OCI-M1 (cell line): ENCODE results near the gene GNAS-AS1.
A peak's percentile ranks its signal among the peaks of the same experiment; 100 is the strongest.

ENCODE experiments used
- DNase-seq: peaks from one replicate; lab custom pipeline; 2025; lab: John Stamatoyannopoulos, UW

GNAS-AS1 gene

DNA sequence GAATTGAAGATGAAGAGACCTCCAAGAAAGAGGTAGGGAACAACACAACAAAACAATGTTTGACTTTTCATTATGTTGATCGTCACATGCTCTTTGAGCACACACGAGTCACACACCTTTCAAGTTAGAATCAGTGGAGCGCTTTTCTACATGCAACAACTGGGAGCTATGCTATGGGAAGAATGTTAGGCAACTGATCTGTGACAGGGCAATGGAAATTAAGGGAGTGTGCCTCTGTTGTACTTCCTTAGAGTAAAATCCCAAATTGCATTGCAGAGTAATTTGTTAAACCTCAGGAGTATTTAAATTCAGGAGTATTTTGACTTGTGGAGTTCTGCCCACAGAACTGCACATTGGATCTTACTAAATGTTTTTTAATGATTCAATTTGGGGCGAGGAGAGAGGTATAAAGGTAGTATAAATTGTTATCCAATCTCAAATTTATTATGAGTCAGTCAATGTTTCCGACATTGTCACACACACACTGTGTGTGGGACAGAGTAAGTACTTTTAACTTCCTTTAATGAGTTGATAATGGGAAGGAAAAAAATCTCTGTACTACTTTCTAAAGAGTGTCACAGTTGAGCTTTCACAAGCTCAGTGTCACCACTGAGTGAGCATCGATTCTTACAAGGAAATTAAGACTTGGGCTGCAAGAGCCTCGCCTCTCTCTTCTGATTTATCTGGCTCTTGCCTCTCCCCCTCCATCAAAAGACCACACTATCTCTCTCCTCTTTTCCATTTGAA lies 12.5 kb upstream of the GNAS-AS1 start:
- DNase-seq, result no peak

- DNase-seq, result no peak
Observed at GRCh38 chr20:58855506-58856389, 5.0 kb upstream of the GNAS-AS1 start.

DNA sequence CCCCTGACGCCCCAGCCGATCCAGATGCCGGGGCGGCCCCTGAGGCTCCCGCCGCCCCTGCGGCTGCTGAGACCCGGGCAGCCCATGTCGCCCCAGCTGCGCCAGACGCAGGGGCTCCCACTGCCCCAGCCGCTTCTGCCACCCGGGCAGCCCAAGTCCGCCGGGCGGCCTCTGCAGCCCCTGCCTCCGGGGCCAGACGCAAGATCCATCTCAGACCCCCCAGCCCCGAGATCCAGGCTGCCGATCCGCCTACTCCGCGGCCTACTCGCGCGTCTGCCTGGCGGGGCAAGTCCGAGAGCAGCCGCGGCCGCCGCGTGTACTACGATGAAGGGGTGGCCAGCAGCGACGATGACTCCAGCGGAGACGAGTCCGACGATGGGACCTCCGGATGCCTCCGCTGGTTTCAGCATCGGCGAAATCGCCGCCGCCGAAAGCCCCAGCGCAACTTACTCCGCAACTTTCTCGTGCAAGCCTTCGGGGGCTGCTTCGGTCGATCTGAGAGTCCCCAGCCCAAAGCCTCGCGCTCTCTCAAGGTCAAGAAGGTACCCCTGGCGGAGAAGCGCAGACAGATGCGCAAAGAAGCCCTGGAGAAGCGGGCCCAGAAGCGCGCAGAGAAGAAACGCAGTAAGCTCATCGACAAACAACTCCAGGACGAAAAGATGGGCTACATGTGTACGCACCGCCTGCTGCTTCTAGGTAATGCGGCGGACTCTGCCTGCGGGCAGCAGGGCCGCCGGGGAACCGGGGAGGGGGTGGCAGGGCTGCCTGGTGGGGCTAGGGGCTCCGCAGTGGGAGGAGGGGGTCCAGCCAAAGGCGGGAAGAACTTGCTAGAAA lies 4.2 kb upstream of the GNAS-AS1 start:
- no peak for DNase-seq

GRCh38 chr20:58853976-58854637 lies 3.4 kb upstream of the GNAS-AS1 start:
- no peak for DNase-seq

DNA sequence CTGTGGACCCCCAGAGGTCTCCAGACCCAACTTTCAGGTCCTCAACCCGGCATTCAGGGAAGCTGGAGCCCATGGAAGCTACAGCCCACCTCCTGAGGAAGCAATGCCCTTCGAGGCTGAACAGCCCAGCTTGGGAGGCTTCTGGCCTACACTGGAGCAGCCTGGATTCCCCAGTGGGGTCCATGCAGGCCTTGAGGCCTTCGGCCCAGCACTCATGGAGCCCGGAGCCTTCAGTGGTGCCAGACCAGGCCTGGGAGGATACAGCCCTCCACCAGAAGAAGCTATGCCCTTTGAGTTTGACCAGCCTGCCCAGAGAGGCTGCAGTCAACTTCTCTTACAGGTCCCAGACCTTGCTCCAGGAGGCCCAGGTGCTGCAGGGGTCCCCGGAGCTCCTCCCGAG lies 2.8 kb upstream of the GNAS-AS1 start:
- no peak for DNase-seq

DNA sequence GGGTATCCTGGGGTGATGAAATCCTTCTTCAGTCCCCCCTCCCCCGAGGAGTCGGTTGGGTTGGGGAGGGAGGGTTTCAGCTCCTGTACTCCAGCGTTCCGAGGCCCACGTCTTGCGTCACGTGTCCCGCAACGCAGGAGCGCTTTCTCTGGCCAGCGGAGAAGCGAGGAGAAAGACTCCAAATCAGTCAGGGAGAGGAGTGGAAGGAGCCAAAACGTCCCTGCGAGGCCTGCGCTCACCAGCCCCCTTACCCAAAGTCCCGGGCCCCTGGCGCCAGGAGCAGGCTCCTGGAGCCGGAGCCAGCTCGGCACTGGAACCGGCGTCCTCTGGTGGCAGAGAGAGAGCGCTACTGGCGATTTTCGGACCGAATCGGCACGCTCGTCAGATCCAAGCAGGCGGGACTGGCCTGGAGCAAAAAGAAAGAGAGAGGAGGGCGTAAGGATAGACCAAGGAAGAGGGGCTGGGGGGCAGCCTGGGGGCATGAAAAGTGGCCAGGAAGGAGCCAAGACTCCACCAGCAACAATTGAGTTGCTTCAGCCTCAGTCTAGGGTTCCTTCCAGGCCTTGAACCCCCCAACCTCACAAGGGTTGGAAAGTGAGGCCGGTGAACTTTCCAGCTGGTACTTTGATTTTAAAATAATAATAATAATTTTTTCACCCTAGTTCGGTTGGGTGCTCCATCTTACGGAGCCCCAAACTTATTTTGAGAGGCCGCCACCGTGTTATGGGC lies 2.0 kb upstream of the GNAS-AS1 start, which contains the start of gene GNAS:
GNAS (plus strand) TSS at position 174 of the 729 bp plus-strand sequence.
- DNase-seq, result peak; percentile 77

- DNase-seq, result no peak
Observed at GRCh38 chr20:58851969-58852458, 1.3 kb upstream of the GNAS-AS1 start.

DNA sequence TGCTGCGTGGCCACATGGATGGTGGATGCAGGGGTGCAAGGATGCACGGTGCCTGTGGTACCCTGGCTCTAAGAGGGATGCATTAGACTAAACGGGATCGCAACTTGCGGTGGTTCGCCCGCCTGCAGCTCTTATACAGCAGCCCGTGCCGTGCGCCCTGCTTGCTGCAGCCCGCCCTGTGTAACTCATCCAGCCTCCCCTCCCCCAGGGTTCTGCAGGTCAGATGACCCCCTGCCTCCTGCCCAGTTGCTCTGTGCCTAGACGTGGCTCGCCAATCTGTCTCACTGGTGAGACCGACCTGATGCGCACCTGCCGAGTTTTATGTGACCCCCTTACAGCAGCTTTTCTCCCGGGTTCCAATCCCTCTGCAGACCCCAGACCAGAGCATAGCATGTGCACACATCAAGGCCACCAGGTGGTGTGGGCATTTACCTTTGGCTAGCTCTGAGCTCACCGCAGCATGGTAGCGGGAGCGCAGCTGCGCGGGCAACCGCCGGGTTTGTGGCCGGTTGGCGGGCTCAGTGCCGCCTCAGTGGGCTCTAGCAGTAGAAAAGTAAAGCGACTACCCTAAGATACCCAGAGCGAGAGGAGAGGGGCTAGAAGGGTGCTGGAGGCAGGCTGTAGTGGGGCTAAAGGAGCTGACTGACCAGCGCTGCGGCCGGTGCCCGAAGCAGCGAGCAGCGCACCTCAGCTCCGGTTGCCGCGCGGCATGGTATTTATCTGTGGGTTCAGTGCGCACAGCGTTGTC lies 693 bp upstream of the GNAS-AS1 start:
- DNase-seq, result no peak

DNA sequence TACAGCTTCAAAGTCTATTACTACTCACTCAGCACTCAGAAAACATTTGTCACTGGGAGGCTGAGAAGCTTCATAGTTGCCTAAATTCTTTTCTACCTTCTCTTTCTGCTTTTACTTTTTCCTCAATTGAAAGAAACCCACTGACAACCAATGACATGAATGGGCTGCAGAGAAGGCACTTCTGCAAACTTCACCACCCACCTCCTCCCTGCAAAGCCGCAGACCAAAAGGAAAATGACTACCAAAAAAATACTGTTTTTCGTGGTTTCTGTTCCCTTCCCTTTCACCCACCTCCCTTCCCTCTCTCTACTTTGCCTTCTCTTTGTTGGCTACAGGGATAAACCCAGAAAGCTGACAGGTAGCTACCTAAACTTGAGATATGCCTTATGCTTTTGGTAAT lies 3.2 kb downstream of the GNAS-AS1 start:
- DNase-seq, result peak; percentile 3

DNA sequence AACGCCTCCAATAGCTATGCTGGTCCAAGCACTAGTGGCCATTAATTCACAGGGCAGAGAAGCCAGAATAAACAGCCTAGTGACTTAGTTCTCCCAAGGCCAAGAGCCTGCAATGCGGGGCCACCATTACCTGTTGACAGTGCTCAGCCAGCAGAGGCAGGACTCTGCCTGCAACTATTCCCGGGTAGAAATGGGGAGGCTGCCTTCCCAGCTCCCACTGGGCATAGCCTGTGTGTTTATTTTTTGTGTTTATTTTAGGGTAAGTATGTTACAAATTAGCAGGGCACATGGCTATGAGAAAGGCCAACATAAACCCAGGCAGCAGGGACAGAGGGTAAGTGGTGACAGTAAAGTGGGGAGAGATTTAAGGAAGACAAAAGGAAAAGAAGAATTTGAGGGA lies 5.0 kb downstream of the GNAS-AS1 start:
- no peak for DNase-seq

- no peak for DNase-seq
Observed at GRCh38 chr20:58843128-58843556, 7.6 kb downstream of the GNAS-AS1 start.

DNA sequence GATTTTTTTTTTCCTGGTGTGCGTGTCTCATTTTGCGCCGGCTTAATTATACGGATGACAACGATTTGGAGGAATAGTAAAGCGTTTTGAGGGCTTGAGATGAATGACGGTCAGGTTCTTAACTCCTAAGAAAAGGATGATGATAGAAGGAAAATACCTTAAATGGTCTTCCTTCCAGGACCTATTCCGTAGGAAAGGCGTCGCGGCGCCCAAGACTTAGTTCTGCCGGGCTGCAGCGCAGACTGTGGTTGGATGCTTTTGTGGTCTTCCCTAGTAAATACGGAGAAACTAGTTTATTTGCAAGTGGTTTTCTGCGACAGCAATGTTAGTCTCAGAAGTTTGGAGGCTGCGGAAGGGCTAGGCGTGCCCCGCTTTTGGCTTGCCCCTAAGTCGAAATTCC lies 8.4 kb downstream of the GNAS-AS1 start:
- DNase-seq, result no peak

DNA sequence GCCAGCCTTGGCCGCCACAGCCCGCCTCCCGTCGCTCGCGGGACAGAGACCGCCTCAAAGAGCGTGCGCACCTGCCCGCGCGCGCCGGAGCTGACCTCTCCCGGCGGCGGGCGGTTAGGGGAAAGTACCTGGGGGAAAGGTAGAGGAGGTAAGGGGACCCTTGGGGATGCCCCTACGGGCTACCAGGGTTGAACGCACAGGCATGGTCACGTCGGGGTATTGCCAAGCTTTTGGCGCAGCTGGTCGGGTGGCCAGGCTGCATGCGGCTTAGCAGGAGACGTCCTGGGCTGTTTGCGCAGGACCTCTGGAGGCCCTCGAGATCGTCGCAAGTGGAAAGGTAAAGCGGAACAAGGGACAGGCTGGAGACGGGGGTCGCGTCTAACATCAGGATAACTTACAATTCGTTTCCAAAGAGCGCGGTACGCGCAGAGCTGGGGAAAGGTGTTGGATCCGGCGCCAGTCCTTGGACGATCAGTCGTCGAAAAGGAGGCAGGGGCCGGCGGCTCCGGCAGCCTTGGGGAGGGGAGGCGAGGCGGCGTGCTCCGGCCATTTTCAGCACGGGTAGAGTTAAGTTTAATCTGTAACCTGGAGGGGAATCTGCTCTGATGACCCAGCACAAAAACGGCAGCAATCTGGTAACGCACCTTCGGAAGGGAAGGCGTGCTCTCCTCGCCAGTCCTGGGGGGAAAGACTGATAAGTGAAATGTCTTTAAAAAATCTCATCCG lies 9.0 kb downstream of the GNAS-AS1 start:
- DNase-seq, result no peak

DNA sequence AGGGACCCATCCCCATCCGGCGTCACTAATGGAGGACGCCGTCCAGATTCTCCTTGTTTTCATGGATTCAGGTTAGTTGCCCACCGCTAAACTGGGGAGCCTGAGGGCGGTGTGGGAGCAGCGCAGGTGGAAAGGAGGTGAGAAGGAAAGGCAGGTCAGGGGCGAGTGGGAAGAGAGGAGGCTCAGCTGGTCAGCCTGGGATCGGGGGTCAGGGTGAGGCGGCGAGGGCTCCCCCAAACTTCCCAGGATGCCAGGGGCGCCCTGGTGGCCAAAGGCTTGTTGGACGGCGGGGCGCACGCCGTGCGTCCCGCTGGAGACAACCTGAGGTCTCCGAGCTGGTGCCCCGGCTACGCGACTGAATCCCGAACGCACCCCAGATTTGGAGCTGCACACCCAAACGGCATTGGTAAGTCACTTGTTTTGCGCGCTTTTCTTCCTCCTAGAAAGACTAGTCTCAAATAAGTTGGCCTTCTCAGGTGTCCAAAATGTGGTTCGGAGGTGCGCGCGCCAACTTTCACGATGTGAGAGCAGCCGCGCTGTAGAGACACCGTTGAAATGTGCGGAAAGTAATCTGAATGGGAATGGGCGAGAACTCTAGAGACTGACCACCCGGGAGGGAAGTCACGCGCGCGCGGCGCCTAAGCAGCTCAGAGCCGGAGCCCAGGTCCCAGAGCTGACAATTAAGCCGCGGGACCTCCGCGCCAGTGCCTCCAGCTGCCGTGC lies 9.7 kb downstream of the GNAS-AS1 start:
- no peak for DNase-seq

DNA sequence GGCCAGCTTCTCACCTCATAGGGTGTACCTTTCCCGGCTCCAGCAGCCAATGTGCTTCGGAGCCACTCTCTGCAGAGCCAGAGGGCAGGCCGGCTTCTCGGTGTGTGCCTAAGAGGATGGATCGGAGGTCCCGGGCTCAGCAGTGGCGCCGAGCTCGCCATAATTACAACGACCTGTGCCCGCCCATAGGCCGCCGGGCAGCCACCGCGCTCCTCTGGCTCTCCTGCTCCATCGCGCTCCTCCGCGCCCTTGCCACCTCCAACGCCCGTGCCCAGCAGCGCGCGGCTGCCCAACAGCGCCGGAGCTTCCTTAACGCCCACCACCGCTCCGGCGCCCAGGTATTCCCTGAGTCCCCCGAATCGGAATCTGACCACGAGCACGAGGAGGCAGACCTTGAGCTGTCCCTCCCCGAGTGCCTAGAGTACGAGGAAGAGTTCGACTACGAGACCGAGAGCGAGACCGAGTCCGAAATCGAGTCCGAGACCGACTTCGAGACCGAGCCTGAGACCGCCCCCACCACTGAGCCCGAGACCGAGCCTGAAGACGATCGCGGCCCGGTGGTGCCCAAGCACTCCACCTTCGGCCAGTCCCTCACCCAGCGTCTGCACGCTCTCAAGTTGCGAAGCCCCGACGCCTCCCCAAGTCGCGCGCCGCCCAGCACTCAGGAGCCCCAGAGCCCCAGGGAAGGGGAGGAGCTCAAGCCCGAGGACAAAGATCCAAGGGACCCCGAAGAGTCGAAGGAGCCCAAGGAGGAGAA lies 10.5 kb downstream of the GNAS-AS1 start:
- no peak for DNase-seq

GRCh38 chr20:58839474-58839874 lies 11.2 kb downstream of the GNAS-AS1 start:
- DNase-seq, result no peak

GRCh38 chr20:58838174-58838573 lies 12.5 kb downstream of the GNAS-AS1 start:
- no peak for DNase-seq

GRCh38 chr20:58837717-58838116 lies 13.0 kb downstream of the GNAS-AS1 start:
- DNase-seq, result no peak
